CD4-positive, CD25-positive, alpha-beta regulatory T cell (primary cell): Measurements from ENCODE around the gene L2HGDH. TPM values are rescaled to one million over a fixed set of nuclear protein-coding genes. Genes with fewer than 3 reads are reported as not detected.

Source experiments
- ATAC-seq, 2 donors: fragments of 150-1000 bp; cut with Tn5 transposase; one replicate each; pipeline ENCODE4 v1.10.0; 2021; ENCODE audit warnings: low read depth in 2 of 2, moderate number of reproducible peaks in 2 of 2, moderate library complexity in 1 of 2
- DNase-seq, 3 donors: peaks; one replicate each; pipeline versions ENCODE4 v3.0.0 to v3.0.0-alpha.2; 2012 to 2022; ENCODE audit warnings: mixed read lengths in 1 of 3
- H3K27ac ChIP-seq: one replicate; pipeline ENCODE4 v1.7.0; 2013; ENCODE audit warnings: mild to moderate bottlenecking, low read length; ENCODE audit not compliant: insufficient read depth, poor library complexity, severe bottlenecking
- H3K27me3 ChIP-seq: one replicate; pipeline ENCODE4 v1.7.0; 2013; ENCODE audit warnings: low read length; ENCODE audit not compliant: control insufficient read depth, insufficient read depth
- H3K36me3 ChIP-seq: one replicate; pipeline ENCODE4 v1.7.0; 2013; ENCODE audit warnings: mild to moderate bottlenecking, low read length, moderate library complexity; ENCODE audit not compliant: control insufficient read depth, insufficient read depth
- H3K4me1 ChIP-seq: 2 replicates; pipeline ENCODE4 v1.7.0; 2013; ENCODE audit warnings: mild to moderate bottlenecking, low read length; ENCODE audit not compliant: insufficient read depth, control insufficient read depth, poor library complexity, severe bottlenecking
- H3K4me3 ChIP-seq: one replicate; pipeline ENCODE4 v1.7.0; 2013; ENCODE audit warnings: low read depth, mild to moderate bottlenecking, low read length, moderate library complexity
- H3K9me3 ChIP-seq, 2 experiments: 1 replicate in 1 of 2; 2 replicates in 1 of 2; pipeline ENCODE4 v1.7.0; 2013; ENCODE audit warnings: low read length in 2 of 2, mild to moderate bottlenecking in 1 of 2, moderate library complexity in 1 of 2; ENCODE audit not compliant: control insufficient read depth in 2 of 2
- H3K27ac Mint-ChIP-seq, 3 donors: one replicate each; pipeline ENCODE4 v1.8.0; 2020 to 2022; ENCODE audit warnings: mild to moderate bottlenecking in 3 of 3, mixed read lengths in 3 of 3, moderate library complexity in 2 of 3
- H3K27me3 Mint-ChIP-seq: one replicate; pipeline ENCODE4 v1.8.0; 2022; ENCODE audit warnings: mild to moderate bottlenecking, mixed read lengths
- H3K36me3 Mint-ChIP-seq: one replicate; pipeline ENCODE4 v1.8.0; 2020; ENCODE audit warnings: mixed read lengths
- H3K4me1 Mint-ChIP-seq, 4 donors: one replicate each; pipeline ENCODE4 v1.8.0; 2020 to 2022; ENCODE audit warnings: mixed read lengths in 4 of 4, mild to moderate bottlenecking in 1 of 4
- H3K4me3 Mint-ChIP-seq, 4 donors: one replicate each; pipeline ENCODE4 v1.8.0; 2020 to 2022; ENCODE audit warnings: mild to moderate bottlenecking in 4 of 4, mixed read lengths in 4 of 4, moderate library complexity in 3 of 4
- H3K9me3 Mint-ChIP-seq, 7 donors: one replicate each; pipeline ENCODE4 v1.8.0; 2020 to 2022; ENCODE audit warnings: mixed read lengths in 7 of 7, mild to moderate bottlenecking in 3 of 7, moderate library complexity in 2 of 7
- polyA plus RNA-seq, 4 donors: library from polyadenylated mRNA; unstranded; fragments of 300-500 nt; fragmentation: Illumina TruSeq; gene quantifications; one replicate each; pipeline ENCODE4 v1.2.3, GENCODE V29; 2021
- total RNA-seq: library from RNA; stranded (reverse); gene quantifications from one replicate; pipeline ENCODE4 v1.2.3, GENCODE V29; 2022

The L2HGDH gene
- total and polyA plus RNA-seq, 5 donors from 2014 or later, result 2.2 to 3.7 (median 3.2) TPM

GRCh38 chr14:50310445-50310844 is 1.6 kb downstream of the L2HGDH start:
- Histone ChIP-seq H3K4me3 (no peak overlapping the region), H3K27ac (no peak overlapping the region), H3K9me3 (no peaks in the 10 kb centered on the region), H3K27me3 (no peaks in the 10 kb centered on the region), H3K4me1 (peaks cover 21% of the 10 kb centered on the region), H3K36me3 (no peaks in the 10 kb centered on the region)
- H3K9me3 Mint-ChIP-seq, result peaks cover 0 to 1% (median 0%) of the 10 kb centered on the region in 7 donors
- H3K4me3 Mint-ChIP-seq, result peak overlapping the region in 3 of 4 donors; percentile 33 to 95 (median 36)
- H3K27me3 Mint-ChIP-seq, result no peaks in the 10 kb centered on the region
- no peak for DNase-seq
- H3K27ac Mint-ChIP-seq, result peak overlapping the region in 1 of 3 donors; percentile 96
- ATAC-seq, result no peak
- peaks cover 5% of the 10 kb centered on the region for H3K36me3 Mint-ChIP-seq
- peaks cover 13 to 40% (median 25%) of the 10 kb centered on the region in 4 donors for H3K4me1 Mint-ChIP-seq

- no peaks in the 10 kb centered on the region for H3K9me3 ChIP-seq
- no peaks in the 10 kb centered on the region for H3K36me3 Mint-ChIP-seq
- no peak overlapping the region for H3K27ac Mint-ChIP-seq
- H3K9me3 Mint-ChIP-seq, result peaks cover 0 to 1% (median 0%) of the 10 kb centered on the region in 7 donors
- H3K4me1 ChIP-seq, result peaks cover 18% of the 10 kb centered on the region
- H3K4me3 Mint-ChIP-seq, result no peak overlapping the region
- H3K4me1 Mint-ChIP-seq, result peaks cover 13 to 31% (median 17%) of the 10 kb centered on the region in 4 donors
- H3K4me3 ChIP-seq, result no peak overlapping the region
- H3K27me3 ChIP-seq, result no peaks in the 10 kb centered on the region
- no peaks in the 10 kb centered on the region for H3K27me3 Mint-ChIP-seq
- DNase-seq (no peak), ATAC-seq (no peak)
- H3K36me3 ChIP-seq, result no peaks in the 10 kb centered on the region
- H3K27ac ChIP-seq, result no peak overlapping the region
Observed at GRCh38 chr14:50308363-50308915, 3.6 kb downstream of the L2HGDH start.

- H3K27ac ChIP-seq, result no peak overlapping the region
- Mint-ChIP-seq H3K4me3 (no peak overlapping the region), H3K27ac (no peak overlapping the region), H3K27me3 (no peaks in the 10 kb centered on the region), H3K36me3 (peaks cover 23% of the 10 kb centered on the region), H3K4me1 (peaks cover 0 to 12% (median 6%) of the 10 kb centered on the region in 4 donors), H3K9me3 (no peaks in the 10 kb centered on the region)
- H3K4me1 ChIP-seq, result no peaks in the 10 kb centered on the region
- ATAC-seq (no peak), DNase-seq (no peak)
- H3K4me3 ChIP-seq, result no peak overlapping the region
- H3K9me3 ChIP-seq, result no peaks in the 10 kb centered on the region
- no peaks in the 10 kb centered on the region for H3K27me3 ChIP-seq
- no peaks in the 10 kb centered on the region for H3K36me3 ChIP-seq
Observed at GRCh38 chr14:50303744-50304471, 8.1 kb downstream of the L2HGDH start.

GRCh38 chr14:50301914-50302313 is 10.1 kb downstream of the L2HGDH start:
- Mint-ChIP-seq H3K27ac (no peak overlapping the region), H3K27me3 (no peaks in the 10 kb centered on the region), H3K4me3 (no peak overlapping the region), H3K36me3 (peaks cover 31% of the 10 kb centered on the region), H3K9me3 (peaks cover 0 to 2% (median 0%) of the 10 kb centered on the region in 7 donors), H3K4me1 (peaks cover 0 to 19% (median 1%) of the 10 kb centered on the region in 4 donors)
- Histone ChIP-seq H3K36me3 (no peaks in the 10 kb centered on the region), H3K4me1 (no peaks in the 10 kb centered on the region), H3K4me3 (no peak overlapping the region), H3K27ac (no peak overlapping the region), H3K9me3 (no peaks in the 10 kb centered on the region), H3K27me3 (no peaks in the 10 kb centered on the region)
- DNase-seq, result no peak
- no peak for ATAC-seq

GRCh38 chr14:50299585-50299984 is 12.4 kb downstream of the L2HGDH start:
- H3K36me3 ChIP-seq, result no peaks in the 10 kb centered on the region
- Mint-ChIP-seq H3K27me3 (no peaks in the 10 kb centered on the region), H3K4me1 (peaks cover 0 to 15% (median 1%) of the 10 kb centered on the region in 4 donors), H3K36me3 (peaks cover 31% of the 10 kb centered on the region), H3K4me3 (no peak overlapping the region), H3K9me3 (peaks cover 0 to 2% (median 0%) of the 10 kb centered on the region in 7 donors), H3K27ac (peak overlapping the region in 1 of 3 donors; percentile 28)
- DNase-seq, result no peak
- H3K9me3 ChIP-seq, result no peaks in the 10 kb centered on the region
- H3K4me3 ChIP-seq, result no peak overlapping the region
- H3K27me3 ChIP-seq, result no peaks in the 10 kb centered on the region
- H3K27ac ChIP-seq, result no peak overlapping the region
- no peak for ATAC-seq
- H3K4me1 ChIP-seq, result no peaks in the 10 kb centered on the region

- ATAC-seq, result no peak
- H3K9me3 Mint-ChIP-seq, result no peaks in the 10 kb centered on the region
- no peaks in the 10 kb centered on the region for H3K27me3 Mint-ChIP-seq
- H3K4me3 Mint-ChIP-seq, result no peak overlapping the region
- no peaks in the 10 kb centered on the region for H3K4me1 ChIP-seq
- H3K27ac ChIP-seq, result no peak overlapping the region
- no peaks in the 10 kb centered on the region for H3K4me1 Mint-ChIP-seq
- H3K9me3 ChIP-seq, result no peaks in the 10 kb centered on the region
- H3K4me3 ChIP-seq, result no peak overlapping the region
- H3K27me3 ChIP-seq, result no peaks in the 10 kb centered on the region
- H3K36me3 ChIP-seq, result no peaks in the 10 kb centered on the region
- no peak overlapping the region for H3K27ac Mint-ChIP-seq
- H3K36me3 Mint-ChIP-seq, result peaks cover 14% of the 10 kb centered on the region
- no peak for DNase-seq
Observed at GRCh38 chr14:50290306-50290705, 21.7 kb downstream of the L2HGDH start.

- Histone ChIP-seq H3K27ac (no peak overlapping the region), H3K27me3 (no peaks in the 10 kb centered on the region), H3K9me3 (no peaks in the 10 kb centered on the region), H3K4me1 (no peaks in the 10 kb centered on the region), H3K4me3 (no peak overlapping the region), H3K36me3 (no peaks in the 10 kb centered on the region)
- H3K9me3 Mint-ChIP-seq, result no peaks in the 10 kb centered on the region
- H3K4me3 Mint-ChIP-seq, result no peak overlapping the region
- no peak overlapping the region for H3K27ac Mint-ChIP-seq
- DNase-seq (no peak), ATAC-seq (no peak)
- H3K36me3 Mint-ChIP-seq, result peaks cover 8% of the 10 kb centered on the region
- H3K4me1 Mint-ChIP-seq, result no peaks in the 10 kb centered on the region
- no peaks in the 10 kb centered on the region for H3K27me3 Mint-ChIP-seq
Observed at GRCh38 chr14:50288146-50288545, 23.9 kb downstream of the L2HGDH start.

- peaks cover 7% of the 10 kb centered on the region for H3K36me3 Mint-ChIP-seq
- no peaks in the 10 kb centered on the region for H3K9me3 Mint-ChIP-seq
- H3K4me3 ChIP-seq, result no peak overlapping the region
- no peaks in the 10 kb centered on the region for H3K4me1 Mint-ChIP-seq
- no peaks in the 10 kb centered on the region for H3K9me3 ChIP-seq
- no peak overlapping the region for H3K4me3 Mint-ChIP-seq
- DNase-seq, result no peak
- no peak overlapping the region for H3K27ac ChIP-seq
- ATAC-seq, result no peak
- H3K36me3 ChIP-seq, result no peaks in the 10 kb centered on the region
- H3K4me1 ChIP-seq, result no peaks in the 10 kb centered on the region
- H3K27me3 ChIP-seq, result no peaks in the 10 kb centered on the region
- H3K27me3 Mint-ChIP-seq, result no peaks in the 10 kb centered on the region
- H3K27ac Mint-ChIP-seq, result no peak overlapping the region
Observed at GRCh38 chr14:50285861-50286260, 26.2 kb downstream of the L2HGDH start.
